GM18498 (cell line): Measurements from ENCODE around the gene MEGF9.
"Not testable (repeated sequence)": the region's sequence is repeated elsewhere in the genome, so short reads cannot be mapped to it uniquely, and the experiment has no call there.

Experiments
- ATAC-seq: cut with Tn5 transposase; IDR thresholded peaks from one replicate; pipeline ENCODE4 v1.9.1; 2021; ENCODE audit warnings: mild to moderate bottlenecking, moderate library complexity; ENCODE audit not compliant: unreplicated experiment

Gene MEGF9

DNA sequence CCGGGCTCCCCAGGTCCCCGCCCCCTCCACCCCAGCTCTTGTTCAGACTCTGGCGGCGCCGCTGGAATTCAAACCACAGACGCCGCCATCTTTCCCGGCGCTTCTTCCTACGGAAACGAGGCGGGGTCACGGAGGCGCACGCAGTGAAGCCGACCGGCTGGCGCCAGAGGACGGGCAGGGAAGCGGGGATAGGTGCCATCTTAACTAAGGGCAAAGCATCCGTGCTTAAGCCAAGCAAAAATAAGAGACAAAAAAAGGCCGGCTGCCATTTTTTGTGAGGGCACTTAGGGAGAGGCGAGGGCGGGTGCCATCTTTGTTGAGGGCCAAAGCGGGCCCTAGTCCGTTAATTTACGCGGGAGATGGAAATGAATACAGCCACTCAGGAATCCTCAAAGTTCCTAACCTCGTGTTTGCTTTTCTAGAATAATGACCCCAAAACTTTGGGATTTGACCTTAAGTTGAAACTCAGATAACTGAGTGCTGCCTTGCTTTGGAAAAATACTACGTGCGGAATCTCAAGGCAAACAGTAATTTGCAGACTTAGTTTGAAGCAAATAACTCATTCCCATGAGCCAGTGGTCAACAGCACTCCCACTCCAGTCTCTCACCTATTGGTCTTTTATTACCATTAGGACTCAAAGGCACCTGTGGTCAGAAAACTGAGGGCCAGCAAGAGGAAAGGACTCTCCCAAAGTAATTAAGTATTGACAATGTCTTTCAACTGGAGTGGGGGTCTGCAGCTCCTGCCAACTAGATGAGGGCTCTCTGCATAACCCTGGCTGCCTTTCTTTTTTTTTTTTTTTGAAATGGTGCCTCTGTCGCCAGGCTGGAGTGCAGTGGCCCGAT lies 134.0 kb downstream of the MEGF9 start, which contains the start of gene CDK5RAP2:
TSS of gene CDK5RAP2 (minus strand) at position 117 of the 846 bp plus-strand sequence. CDS start 189 bp downstream, outside the sequence.
- peak; percentile 94 for ATAC-seq

DNA sequence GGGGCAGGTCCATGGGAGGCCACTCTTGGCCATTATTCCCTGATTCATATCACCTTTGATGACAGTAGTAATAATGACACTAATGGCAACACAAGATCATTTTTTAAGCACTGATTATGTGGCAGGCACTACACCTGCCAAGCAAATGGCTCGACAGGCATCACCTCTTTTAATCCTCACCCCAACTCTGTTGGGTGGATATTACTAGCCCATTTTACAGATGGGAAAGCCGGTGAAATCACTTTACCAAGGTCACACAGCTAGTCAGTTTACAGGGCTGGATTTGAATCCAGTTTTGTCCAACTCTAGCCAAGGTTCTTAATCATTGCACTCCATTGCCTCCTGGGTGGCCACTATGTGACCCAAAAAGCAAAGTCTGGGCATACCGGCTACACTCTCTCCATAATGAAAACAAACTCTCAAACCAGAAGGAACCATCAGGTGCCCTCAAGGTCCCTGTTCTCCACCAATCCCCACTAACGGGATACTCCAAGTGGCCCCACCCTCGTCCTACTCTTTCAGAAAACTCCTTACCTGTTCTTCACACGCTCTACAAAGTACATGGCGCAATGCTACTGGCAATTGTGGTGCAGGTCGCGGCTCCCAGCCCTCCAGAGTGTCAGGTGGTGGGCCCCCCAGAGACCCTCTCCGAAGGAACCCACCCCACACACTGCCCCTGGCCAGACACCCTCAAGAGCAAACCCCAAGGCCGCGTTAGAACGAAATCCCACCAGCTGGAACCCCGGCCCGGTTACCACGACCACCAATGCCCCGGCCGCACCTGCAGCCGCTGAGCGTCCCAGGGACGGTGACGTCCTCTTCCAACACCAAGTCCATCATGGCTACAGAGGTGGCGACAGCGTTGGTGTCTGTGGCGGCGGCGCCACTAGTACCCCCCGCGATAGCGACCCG lies 134.9 kb downstream of the MEGF9 start:
- ATAC-seq = peak; percentile 44

DNA sequence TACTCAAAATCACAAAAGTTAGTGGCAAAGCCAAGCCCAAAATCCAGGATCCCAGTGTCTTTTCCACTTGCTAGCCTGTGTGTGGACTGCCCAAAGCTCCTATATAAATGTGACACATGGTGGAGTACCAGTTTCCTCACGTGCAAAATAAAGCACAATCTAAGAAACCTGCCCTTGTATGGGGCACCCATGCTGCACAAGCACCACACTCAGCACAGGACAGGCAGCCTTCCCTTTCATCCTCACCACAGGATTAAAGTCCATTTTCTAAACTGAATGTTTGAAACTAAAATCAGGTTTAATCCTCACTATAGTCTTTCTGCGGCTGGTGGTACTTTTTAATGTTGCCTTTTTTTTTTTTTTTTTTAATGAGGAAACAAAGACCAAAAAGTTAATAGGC lies 139.8 kb downstream of the MEGF9 start:
- no peak for ATAC-seq

DNA sequence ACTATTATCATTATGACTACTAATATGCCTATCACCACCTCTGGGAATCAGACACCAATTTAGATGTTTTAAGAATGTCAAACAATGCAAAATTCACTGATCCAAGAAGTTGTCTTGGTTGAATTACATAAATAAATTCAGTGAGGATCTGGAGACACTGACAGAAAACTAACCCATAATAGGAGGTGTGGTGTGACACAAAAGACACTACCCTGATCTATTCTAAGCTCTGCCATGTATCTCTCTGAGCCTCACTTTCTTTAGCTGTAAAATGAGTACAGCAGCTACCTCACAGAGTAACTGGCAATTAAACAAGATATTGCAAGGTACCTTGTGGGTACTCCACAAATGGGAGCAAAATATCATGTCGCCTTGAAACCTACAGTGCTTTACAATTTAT lies 141.8 kb downstream of the MEGF9 start:
- ATAC-seq = no peak

- ATAC-seq = no peak
Measured at GRCh38 chr9:120571443-120572257, 142.6 kb downstream of the MEGF9 start.

DNA sequence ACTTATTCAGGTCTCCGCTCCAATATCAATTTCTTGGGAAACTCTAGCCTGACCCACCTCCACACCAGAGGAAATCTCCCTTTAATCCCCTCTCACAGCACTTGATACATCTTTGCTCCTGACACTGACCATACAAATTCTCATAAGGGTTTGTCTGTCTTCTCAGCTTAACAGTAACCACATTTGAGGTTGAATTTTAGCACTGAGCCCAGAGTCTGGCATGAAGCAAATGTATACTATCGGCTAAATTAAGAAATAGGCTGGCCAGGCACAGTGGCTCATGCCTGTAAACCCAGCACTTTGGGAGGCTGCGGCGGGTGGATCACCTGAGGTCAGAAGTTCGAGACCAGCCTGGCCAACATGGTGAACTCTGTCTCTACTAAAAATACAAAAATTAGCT lies 144.0 kb downstream of the MEGF9 start:
- ATAC-seq = no peak

- ATAC-seq = no peak
Measured at GRCh38 chr9:120569556-120569955, 144.7 kb downstream of the MEGF9 start.

- no peak for ATAC-seq
Measured at GRCh38 chr9:120568816-120569215, 145.5 kb downstream of the MEGF9 start.

GRCh38 chr9:120567874-120568273 lies 146.4 kb downstream of the MEGF9 start:
- no peak for ATAC-seq

- ATAC-seq = no peak
Measured at GRCh38 chr9:120567081-120567480, 147.2 kb downstream of the MEGF9 start.

GRCh38 chr9:120564589-120564988 lies 149.7 kb downstream of the MEGF9 start:
- no peak for ATAC-seq

DNA sequence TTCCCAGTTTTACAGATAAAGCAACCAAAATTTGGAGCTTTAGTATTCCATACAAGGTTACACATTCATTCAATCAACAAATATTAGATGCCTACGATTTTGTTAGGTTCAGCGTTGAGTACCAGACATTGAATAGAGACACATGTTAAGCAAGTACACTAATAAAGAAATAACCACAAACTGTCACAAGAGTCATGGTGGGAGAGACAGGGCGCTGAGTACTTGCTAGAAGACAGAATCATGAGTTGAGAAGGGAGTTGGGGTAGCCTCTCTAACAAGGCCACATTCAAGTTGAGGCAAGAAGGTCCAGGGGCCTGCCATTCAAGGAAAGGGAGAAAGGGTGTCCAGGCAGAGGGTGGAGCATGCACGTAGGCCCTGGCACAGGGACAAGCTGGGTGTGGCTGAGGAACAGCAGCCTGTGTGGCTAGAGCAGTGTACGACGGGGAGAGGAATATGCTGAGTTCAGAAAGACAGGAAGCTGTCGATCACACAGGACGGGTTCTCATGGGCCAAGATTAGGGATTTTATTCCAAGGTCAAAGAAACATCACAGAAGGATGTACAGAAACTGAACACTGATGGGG lies 151.3 kb downstream of the MEGF9 start:
- no peak for ATAC-seq

- ATAC-seq = no peak
Measured at GRCh38 chr9:120561709-120562108, 152.6 kb downstream of the MEGF9 start.

DNA sequence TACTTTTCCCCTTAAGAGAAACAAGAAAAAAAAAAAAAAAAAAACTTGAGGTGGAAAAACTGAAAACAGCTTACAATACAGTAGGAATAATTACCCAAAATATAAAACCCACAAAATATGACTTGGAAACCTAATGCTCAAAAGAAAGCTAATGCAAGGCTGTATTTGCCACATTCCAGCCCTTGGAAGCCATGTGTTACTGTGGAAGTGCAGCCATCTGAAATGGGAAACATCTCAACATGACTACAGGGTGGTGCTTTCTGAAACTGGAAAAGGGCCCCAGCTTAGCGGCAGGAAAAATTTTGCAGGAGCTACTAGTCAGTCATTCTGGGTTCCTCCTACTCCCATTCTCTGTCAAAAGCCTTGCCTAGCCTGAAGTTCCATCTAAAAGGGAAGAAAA lies 154.7 kb downstream of the MEGF9 start:
- ATAC-seq = no peak

DNA sequence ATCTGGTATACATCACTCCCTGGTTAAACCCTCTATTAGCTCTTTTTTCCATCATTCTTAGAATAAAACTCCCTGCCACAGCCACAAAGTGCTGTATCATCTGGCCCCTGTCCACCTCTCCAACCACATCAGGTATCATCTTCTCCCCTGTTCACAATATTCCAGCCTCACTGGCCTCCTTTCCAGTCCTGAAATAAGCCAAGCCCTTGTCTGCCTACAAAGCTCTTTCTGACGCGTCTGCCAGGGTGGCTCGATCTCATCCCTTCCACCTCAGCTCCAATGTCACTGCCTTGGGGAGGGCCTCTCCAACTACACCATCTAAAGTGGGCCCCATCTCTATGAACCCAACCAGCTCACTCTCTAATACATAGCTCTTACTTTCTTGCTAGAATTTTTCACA lies 155.8 kb downstream of the MEGF9 start:
- ATAC-seq = no peak

- no peak for ATAC-seq
Measured at GRCh38 chr9:120557205-120557604, 157.1 kb downstream of the MEGF9 start.

DNA sequence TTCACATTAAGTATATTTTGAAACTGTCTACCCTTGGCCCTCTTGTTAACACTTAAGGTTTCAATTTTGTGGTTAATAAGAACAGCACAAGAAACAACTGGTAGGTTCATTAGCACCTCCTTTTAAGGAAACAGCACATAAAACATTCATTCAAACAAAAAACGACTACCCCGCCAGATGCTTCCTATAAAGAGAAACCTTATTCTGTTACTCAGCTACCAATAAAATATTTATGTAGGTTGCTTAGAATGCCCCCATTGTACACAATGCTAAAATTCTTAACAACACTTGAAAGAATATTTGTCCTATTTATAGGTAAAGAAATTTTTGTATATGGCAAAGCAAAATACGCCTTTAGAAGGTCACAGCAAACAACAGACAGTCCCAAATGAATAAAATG lies 157.5 kb downstream of the MEGF9 start:
- no peak for ATAC-seq

DNA sequence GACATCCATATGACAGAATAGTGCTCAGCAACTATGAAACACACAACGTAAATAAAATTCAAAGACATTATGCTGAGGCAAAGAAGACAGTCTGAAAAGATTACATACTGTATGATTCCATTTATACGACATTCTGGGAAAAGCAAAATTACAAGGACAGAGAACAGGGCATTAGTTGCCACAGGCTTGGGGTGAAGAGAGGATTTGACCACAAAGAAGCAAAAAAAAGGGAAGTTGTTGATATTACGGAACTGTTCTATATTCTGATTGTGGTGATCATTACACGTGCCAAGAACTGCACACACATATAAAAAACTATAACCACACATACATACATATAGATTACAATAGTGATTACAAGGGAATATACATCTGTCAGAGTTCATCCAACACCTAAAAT lies 158.4 kb downstream of the MEGF9 start:
- ATAC-seq = no peak

- not testable (repeated sequence) for ATAC-seq
Measured at GRCh38 chr9:120552210-120552704, 162.0 kb downstream of the MEGF9 start.
